ENCODE measurements around the gene ZNF366.

Gene ZNF366

DNA sequence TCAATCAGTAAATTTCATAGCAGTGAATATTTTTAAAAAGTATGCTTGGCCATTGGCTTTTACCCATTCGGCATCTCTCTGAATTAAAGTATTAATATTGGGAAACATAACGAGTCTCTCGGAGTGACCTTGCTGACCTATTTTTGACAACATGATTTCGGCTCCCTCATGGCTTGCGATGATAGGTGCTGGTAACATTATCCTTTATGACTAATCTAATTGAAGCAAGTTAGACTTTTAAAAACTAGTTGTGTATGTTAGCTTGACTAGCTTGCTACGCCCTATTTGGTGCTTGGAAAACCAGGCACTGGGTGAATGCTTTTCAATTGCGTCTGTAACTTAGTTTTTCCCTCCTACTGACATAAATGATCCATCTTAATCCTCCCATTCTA, 1.1 kb downstream of the ZNF366 start:
- H3K4me3 ChIP-seq (ENCODE audit: low read depth, low read length), result no peak overlapping the region
- TF ChIP-seq, protein P1, sequence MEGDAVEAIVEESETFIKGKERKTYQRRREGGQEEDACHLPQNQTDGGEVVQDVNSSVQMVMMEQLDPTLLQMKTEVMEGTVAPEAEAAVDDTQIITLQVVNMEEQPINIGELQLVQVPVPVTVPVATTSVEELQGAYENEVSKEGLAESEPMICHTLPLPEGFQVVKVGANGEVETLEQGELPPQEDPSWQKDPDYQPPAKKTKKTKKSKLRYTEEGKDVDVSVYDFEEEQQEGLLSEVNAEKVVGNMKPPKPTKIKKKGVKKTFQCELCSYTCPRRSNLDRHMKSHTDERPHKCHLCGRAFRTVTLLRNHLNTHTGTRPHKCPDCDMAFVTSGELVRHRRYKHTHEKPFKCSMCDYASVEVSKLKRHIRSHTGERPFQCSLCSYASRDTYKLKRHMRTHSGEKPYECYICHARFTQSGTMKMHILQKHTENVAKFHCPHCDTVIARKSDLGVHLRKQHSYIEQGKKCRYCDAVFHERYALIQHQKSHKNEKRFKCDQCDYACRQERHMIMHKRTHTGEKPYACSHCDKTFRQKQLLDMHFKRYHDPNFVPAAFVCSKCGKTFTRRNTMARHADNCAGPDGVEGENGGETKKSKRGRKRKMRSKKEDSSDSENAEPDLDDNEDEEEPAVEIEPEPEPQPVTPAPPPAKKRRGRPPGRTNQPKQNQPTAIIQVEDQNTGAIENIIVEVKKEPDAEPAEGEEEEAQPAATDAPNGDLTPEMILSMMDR (IDR thresholded peaks at IDR 0.05; ENCODE audit: insufficient read depth, low read depth, low read length, missing control alignments), result no peak
- no peak for DNase-seq (ENCODE audit: low read depth)

DNA sequence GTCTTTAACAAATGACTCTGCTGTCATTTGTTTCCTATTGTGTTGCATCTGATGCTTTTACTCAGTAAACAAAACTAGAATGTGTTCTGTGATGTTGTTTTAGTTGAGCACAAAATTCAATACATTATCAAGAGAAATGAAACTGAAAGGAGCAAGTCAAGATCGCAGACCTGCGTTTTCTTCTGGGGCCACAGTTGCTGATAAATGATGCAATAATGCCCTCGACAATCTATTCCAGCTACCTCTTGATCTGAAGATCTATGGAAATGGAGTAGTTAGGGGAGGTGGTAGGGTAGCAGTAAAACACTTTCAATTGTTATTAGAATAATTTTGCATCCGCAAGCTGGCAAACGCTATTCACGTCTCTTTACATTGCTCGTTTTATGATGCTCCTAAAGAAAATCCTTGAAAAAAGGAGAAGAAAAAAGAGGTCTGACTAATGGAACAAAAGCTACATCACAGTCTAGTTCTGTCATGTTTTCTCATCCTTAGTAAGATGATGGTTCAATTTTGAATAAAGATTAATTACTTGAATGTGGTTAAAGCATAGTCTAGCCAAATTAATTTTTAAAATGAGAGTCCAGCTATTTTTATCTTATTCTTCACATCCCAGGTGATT, 1.6 kb downstream of the ZNF366 start:
- DNase-seq (ENCODE audit: low read depth), result no peak
- TF ChIP-seq, protein P1 (IDR thresholded peaks at IDR 0.05; ENCODE audit: insufficient read depth, low read depth, low read length, missing control alignments), result no peak
- H3K4me3 ChIP-seq (ENCODE audit: low read depth, low read length), result no peak overlapping the region

DNA sequence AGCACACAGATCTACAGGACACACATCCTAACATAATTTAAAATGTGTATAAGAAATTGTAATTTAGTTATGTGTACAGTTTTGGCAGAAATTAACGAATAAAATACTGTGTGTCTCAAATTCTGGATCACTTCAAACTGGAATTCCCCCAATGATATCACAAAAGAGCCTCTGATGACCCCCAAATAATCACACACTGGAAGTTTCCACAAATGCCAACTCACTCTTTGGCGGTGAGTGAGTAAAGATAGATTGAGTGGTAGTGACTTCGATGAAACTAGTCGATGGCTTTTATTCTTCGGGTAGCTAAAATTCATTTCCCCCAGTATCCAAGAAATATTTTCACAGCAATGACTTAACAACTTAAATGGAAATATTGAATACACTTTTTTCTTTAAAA, 2.2 kb downstream of the ZNF366 start:
- no peak overlapping the region for H3K4me3 ChIP-seq (ENCODE audit: low read depth, low read length)
- TF ChIP-seq, protein P1 (IDR thresholded peaks at IDR 0.05; ENCODE audit: insufficient read depth, low read depth, low read length, missing control alignments), result no peak
- DNase-seq (ENCODE audit: low read depth), result no peak

DNA sequence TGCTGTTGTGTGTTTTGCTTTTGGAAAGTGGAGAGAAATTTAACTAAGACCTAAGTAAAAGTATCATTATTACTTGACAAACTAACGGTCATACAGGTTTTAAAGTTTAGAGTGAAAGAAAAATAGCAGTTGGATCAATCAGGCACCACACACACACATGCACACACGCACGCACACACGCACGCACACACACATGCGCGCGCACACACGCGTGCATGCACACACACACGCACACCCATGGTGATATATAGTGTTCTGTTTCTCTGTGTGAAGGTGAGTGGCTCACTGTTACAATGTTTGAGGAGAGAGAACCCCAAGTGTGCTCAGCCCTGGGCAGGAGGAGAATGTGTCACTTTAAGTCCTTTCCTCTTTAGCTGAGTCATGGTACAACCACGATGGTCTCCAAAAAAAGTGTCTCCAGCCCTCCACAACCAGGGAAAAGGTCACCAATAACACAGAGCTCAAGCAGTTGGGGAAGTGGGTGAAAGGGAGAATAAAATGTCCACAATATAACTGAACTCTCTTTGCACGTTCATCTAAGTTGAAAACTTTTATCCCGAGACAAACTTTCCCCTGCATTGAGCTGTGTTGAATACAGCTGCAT, 3.2 kb downstream of the ZNF366 start:
- no peak for DNase-seq (ENCODE audit: low read depth)
- no peak overlapping the region for H3K4me3 ChIP-seq (ENCODE audit: low read depth, low read length)
- TF ChIP-seq, protein P1 (IDR thresholded peaks at IDR 0.05; ENCODE audit: insufficient read depth, low read depth, low read length, missing control alignments), result no peak

DNA sequence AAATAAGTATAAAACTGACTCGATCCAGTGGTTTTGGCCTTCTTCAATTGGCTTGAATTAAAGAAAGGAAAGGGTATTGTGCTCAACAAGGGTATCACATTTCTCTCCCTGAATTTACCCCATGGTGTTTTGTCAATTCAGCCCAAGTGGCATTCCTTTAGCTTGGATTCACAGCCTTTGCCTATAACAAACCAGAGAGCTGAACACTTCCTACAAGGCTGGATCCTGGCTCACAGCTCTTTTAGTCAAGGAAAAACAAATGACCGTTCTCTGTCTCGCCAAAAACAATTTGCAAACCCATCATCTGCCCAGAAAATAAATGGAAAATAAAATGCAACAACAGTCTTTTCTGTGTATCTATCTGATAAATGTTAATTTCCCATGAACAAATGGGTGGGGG, 5.7 kb downstream of the ZNF366 start:
- TF ChIP-seq, protein P1 (IDR thresholded peaks at IDR 0.05; ENCODE audit: insufficient read depth, low read depth, low read length, missing control alignments), result no peak
- DNase-seq (ENCODE audit: low read depth), result no peak
- H3K4me3 ChIP-seq (ENCODE audit: low read depth, low read length), result no peak overlapping the region

DNA sequence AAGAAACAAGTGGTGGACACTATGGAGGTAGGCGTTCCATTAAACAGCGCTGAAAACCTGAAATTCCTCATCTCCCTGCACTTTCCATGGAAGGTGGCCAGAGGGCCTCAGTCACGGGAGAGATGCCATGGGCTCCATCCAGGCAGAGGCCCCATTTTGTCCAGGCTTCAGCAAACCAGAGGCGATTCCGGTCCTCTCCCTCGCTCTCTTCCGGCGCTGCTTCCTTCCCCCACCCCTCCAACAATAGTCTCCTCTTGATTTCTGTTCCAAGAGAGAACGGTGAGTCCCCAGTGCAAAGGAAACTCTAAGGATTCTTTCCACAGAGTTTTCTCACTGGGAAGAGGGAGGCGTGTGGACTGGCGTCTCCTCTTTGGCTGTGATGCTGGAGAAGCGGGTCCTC, 7.5 kb downstream of the ZNF366 start:
- no peak for DNase-seq (ENCODE audit: low read depth)
- TF ChIP-seq, protein P1 (IDR thresholded peaks at IDR 0.05; ENCODE audit: insufficient read depth, low read depth, low read length, missing control alignments), result no peak
- no peak overlapping the region for H3K4me3 ChIP-seq (ENCODE audit: low read depth, low read length)

DNA sequence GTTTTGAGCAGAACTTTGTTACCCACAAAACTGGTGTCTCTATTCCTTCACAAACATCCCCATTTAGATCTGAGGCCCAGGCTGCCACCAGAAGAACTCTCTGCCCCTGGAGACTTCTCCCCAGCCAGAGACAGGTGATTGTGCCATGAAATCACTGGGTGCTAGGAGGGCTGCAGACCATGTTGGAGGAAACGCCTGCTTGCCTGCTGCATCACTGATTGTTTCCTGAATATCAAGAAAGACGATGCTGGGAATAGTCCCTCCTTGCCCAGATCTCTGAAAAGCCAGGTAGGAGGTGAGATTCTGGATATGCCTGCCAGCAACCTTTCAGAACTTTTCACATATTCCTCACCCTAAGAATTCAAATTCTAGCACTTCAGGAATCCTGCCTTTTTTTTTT, 8.1 kb downstream of the ZNF366 start:
- H3K4me3 ChIP-seq (ENCODE audit: low read depth, low read length), result no peak overlapping the region
- TF ChIP-seq, protein P1 (IDR thresholded peaks at IDR 0.05; ENCODE audit: insufficient read depth, low read depth, low read length, missing control alignments), result no peak
- no peak for DNase-seq (ENCODE audit: low read depth)

Measured in GM12865 (cell line).